Tibial nerve (tissue), 4 donors: ENCODE data around the gene PSG6. TPM values are rescaled to one million over a fixed set of nuclear protein-coding genes. Genes with fewer than 3 reads are reported as not detected.
"Not testable (repeated sequence)": the region's sequence is repeated elsewhere in the genome, so short reads cannot be mapped to it uniquely, and the experiment has no call there.

Source experiments
- DNase-seq, 2 donors: peaks; one replicate each; pipeline ENCODE4 v3.0.0-alpha.2; 2019; ENCODE audit warnings: low spot score in 2 of 2
- H3K27ac ChIP-seq, 4 donors: fragments of 200-600 bp; sonication (generic) in 3 of 4; one replicate each; pipeline ENCODE4 v1.5.1; 2017 to 2019; ENCODE audit warnings: mild to moderate bottlenecking in 1 of 4
- H3K27me3 ChIP-seq, 2 donors: fragments of 200-600 bp; sonication (generic) in 1 of 2; one replicate each; pipeline versions ENCODE4 v1.5.1 to v1.6.0; 2017 to 2019
- H3K36me3 ChIP-seq, 3 donors: fragments of 200-600 bp; sonication (generic); one replicate each; pipeline ENCODE4 v1.5.1; 2018 to 2019
- H3K4me1 ChIP-seq, 4 donors: fragments of 200-600 bp; sonication (generic) in 3 of 4; one replicate each; pipeline ENCODE4 v1.5.1; 2017 to 2019
- H3K4me3 ChIP-seq, 4 donors: fragments of 200-600 bp; sonication (generic) in 3 of 4; one replicate each; pipeline ENCODE4 v1.5.1; 2017 to 2019; ENCODE audit warnings: mild to moderate bottlenecking in 1 of 4, moderate library complexity in 1 of 4
- H3K9me3 ChIP-seq, 4 donors: fragments of 200-600 bp; sonication (generic) in 3 of 4; one replicate each; pipeline ENCODE4 v1.5.1; 2017 to 2019
- EP300 ChIP-seq, 2 donors: sonication (generic); formaldehyde crosslinking; IDR thresholded peaks; one replicate each; pipeline ENCODE4 v1.6.1; 2017; ENCODE audit warnings: antibody characterized with exemption in 2 of 2, mild to moderate bottlenecking in 1 of 2
- POLR2A ChIP-seq, 2 donors: fragments of 450-650 bp; IDR thresholded peaks; one replicate each; pipeline ENCODE4 v1.6.1; 2017; ENCODE audit warnings: antibody characterized with exemption in 2 of 2, mild to moderate bottlenecking in 2 of 2, moderate library complexity in 2 of 2
- WGBS, 2 donors: methylation state at CpG; one replicate each; pipeline ENCODE4 v1.1.5; 2018; 5-methylcytosine and 5-hydroxymethylcytosine counted together
- total RNA-seq, 4 donors: library from RNA; depleted of rRNA; stranded (reverse); fragments of >200 nt; gene quantifications; one replicate each; pipeline ENCODE4 v1.1.0, GENCODE V29; 2016
- TF ChIP-seq, protein P1 (sequence below), 5 experiments: fragments of 200-600 bp in 3 of 5; fragments of 450-650 bp in 2 of 5; sonication (generic) in 3 of 5; IDR thresholded peaks; one replicate each; pipeline ENCODE4 v1.5.1; 2016 to 2019; ENCODE audit warnings: antibody characterized with exemption in 5 of 5, mild to moderate bottlenecking in 3 of 5, moderate library complexity in 2 of 5

The PSG6 gene
- total RNA-seq = not detected

DNA sequence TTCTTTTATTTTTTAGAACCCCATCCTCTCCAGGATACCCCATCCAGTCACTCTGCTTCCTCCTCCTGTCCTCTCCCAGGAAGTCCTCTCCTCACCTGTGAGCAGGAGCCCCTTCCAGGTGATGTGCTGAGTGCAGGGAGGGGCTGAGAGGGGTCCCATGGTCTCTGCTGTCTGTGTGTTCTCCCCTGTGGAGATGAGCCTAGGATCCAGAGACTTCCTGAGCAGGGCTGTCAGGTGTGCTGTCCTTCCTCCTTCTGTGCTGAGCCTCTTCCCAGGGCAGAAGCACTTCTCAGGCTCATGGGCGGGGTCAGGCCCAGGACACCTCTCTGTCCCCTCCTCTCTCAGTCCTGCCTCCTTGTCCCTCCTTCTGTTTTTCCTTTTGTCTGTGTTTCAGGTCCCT lies at the start of gene PSG6:
Gene PSG6, minus strand, starts transcription at position 261 of the 400 bp plus-strand sequence. Its CDS starts 102 bp downstream, at position 159.
- H3K4me3 ChIP-seq, DNase-seq, H3K9me3 ChIP-seq, H3K36me3 ChIP-seq, H3K27ac ChIP-seq, H3K27me3 ChIP-seq, H3K4me1 ChIP-seq: not testable (repeated sequence)
- 14 to 63% methylated on average over 1 of the region's 1 CpG for WGBS, 2 donors

DNA sequence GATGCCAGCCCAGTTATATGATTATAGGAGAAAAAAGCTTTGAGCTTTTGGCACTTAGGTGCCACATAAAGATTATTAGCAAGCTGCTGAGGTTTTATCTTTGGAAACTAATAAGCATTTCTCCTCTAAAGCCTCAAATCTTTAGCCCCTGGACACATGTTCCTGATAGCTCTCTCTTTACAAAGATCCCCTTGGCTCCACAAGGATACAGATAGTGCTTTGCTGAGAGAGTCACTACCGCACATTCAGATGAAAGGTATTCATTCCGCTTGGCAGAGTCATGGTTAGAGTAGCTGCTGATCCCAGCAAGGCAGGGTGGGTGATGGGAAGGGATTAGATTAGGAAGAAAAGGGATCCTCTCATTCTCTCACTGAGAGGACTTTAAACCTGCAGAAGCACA lies 47.5 kb upstream of the PSG6 start:
- TF ChIP-seq, protein P1, sequence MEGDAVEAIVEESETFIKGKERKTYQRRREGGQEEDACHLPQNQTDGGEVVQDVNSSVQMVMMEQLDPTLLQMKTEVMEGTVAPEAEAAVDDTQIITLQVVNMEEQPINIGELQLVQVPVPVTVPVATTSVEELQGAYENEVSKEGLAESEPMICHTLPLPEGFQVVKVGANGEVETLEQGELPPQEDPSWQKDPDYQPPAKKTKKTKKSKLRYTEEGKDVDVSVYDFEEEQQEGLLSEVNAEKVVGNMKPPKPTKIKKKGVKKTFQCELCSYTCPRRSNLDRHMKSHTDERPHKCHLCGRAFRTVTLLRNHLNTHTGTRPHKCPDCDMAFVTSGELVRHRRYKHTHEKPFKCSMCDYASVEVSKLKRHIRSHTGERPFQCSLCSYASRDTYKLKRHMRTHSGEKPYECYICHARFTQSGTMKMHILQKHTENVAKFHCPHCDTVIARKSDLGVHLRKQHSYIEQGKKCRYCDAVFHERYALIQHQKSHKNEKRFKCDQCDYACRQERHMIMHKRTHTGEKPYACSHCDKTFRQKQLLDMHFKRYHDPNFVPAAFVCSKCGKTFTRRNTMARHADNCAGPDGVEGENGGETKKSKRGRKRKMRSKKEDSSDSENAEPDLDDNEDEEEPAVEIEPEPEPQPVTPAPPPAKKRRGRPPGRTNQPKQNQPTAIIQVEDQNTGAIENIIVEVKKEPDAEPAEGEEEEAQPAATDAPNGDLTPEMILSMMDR (IDR thresholded peaks at IDR 0.05) = no peak
- TF ChIP-seq EP300 (IDR thresholded peaks at IDR 0.05) (no peak), POLR2A (IDR thresholded peaks at IDR 0.05) (no peak)
- Histone ChIP-seq H3K4me1 (no peaks in the 10 kb centered on the region), H3K36me3 (no peaks in the 10 kb centered on the region), H3K27ac (no peak overlapping the region), H3K9me3 (no peaks in the 10 kb centered on the region), H3K27me3 (no peaks in the 10 kb centered on the region), H3K4me3 (no peak overlapping the region)
- no peak for DNase-seq
- WGBS, 2 donors = 86 to 87% methylated on average over 2 of the region's 2 CpGs

DNA sequence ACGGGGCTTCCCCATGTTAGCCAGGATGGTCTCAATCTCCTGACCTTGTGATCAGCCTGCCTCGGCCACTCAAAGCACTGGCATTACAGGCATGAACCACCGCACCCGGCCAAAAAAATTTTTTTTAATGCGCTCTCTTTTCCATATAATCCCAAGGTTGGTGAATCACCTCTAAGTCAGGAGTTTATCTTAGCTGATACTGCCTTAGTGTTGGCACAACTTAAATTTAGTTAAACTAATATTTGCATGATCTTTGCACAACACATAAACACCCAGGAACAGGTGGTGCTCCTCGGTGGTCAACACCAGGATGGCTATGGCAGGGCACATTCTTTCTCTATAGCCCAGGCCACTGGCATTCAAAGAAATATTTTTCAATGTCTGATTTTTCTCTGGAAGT lies 43.4 kb upstream of the PSG6 start:
- Histone ChIP-seq H3K4me3 (no peak overlapping the region), H3K36me3 (no peaks in the 10 kb centered on the region), H3K4me1 (no peaks in the 10 kb centered on the region), H3K9me3 (no peaks in the 10 kb centered on the region), H3K27me3 (no peaks in the 10 kb centered on the region), H3K27ac (no peak overlapping the region)
- no peak for DNase-seq
- 83 to 85% methylated on average over 6 of the region's 6 CpGs for WGBS, 2 donors
- TF ChIP-seq, protein P1 (IDR thresholded peaks at IDR 0.05) = no peak
- TF ChIP-seq EP300 (IDR thresholded peaks at IDR 0.05) = no peak
- no peak for TF ChIP-seq POLR2A (IDR thresholded peaks at IDR 0.05)

DNA sequence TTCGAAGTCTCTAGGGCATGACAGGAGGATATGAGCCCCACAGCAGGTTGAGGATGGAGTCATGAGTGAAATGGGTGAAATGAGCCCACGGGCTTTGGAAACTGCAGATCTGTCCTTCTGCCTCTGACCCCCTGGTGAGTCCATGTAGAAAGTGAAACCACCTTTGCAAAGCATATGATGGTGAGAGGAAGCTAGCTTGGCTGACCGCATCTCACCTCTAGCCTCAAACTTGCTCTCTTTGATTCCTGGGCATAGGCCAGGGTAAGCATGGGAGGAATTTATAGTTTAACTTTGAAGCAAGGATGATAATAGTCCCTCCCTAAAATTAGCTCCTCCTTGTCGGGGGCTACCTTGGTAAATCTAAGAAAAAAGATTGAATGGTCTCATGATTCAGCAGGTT lies 34.4 kb upstream of the PSG6 start:
- 58 to 77% methylated on average over 4 of the region's 4 CpGs for WGBS, 2 donors

GRCh38 chr19:42951476-42951875 lies 33.8 kb upstream of the PSG6 start:
- 73 to 81% methylated on average over 2 of the region's 2 CpGs for WGBS, 2 donors
- not testable (repeated sequence) for H3K36me3 ChIP-seq, DNase-seq

More for the DNA sequence above, 34.4 kb upstream of the PSG6 start:
- H3K36me3 ChIP-seq, H3K27ac ChIP-seq, DNase-seq, H3K4me1 ChIP-seq, H3K27me3 ChIP-seq, H3K4me3 ChIP-seq, H3K9me3 ChIP-seq: not testable (repeated sequence)

DNA sequence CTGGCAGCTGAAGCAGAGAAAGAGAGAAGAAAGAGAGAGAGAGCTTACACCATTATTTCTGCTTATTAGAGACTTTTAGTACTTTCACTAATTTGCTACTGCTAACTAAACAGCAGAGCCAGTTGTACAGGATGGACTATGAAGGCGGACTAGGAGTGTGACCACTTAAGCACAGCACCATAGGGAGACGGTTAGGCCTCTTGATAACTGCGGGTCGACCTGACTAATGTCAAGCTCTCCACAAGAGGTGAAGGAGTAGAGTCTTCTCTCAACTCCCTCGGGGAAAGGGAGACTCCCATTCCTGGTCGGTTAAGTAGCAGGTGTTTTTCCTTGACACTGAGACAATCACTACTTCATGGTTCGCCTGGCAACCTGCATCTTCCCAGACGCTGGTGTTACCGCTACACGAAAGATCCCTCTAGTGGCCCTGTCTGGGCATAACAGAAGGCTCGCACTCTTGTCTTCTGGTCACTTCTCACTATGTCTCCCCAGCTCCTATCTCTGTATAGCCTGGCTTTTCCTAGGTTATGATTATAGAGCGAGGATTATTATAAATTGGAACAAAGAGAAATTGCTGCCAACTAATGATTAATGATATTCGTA lies 24.6 kb upstream of the PSG6 start:
- H3K4me1 ChIP-seq = no peaks in the 10 kb centered on the region
- no peak for TF ChIP-seq EP300 (IDR thresholded peaks at IDR 0.05)
- no peak for TF ChIP-seq POLR2A (IDR thresholded peaks at IDR 0.05)
- TF ChIP-seq, protein P1 (IDR thresholded peaks at IDR 0.05) = no peak
- 36 to 42% methylated on average over 13 of the region's 13 CpGs for WGBS, 2 donors
- no peak for DNase-seq
- no peak overlapping the region for H3K27ac ChIP-seq
- H3K4me3 ChIP-seq = no peak overlapping the region
- no peaks in the 10 kb centered on the region for H3K27me3 ChIP-seq
- H3K36me3 ChIP-seq = no peaks in the 10 kb centered on the region
- H3K9me3 ChIP-seq = no peaks in the 10 kb centered on the region

More at GRCh38 chr19:42951476-42951875, 33.8 kb upstream of the PSG6 start:
- not testable (repeated sequence) for H3K27me3 ChIP-seq, H3K9me3 ChIP-seq, H3K4me1 ChIP-seq, H3K27ac ChIP-seq, H3K4me3 ChIP-seq

DNA sequence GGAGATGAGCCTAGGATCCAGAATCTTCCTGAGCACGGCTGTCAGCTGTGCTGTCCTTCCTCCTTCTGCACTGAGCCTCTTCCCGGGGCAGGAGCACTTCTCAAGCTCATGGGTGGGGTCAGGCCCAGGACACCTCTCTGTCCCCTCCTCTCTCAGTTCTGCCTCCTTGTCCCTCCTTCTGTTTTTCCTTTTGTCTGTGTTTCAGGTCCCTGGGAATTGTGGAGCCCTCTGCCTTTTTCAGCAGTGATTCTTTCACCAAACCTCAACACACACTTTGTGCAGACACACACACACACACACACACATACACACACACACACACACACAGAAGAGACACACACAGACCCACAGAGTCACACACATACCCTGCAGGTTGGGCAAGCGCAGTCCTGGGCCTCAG lies 19.4 kb upstream of the PSG6 start, which contains the start of gene PSG7:
Gene PSG7, minus strand, starts transcription at position 101 of the 400 bp plus-strand sequence. CDS start 131 bp downstream, outside the sequence.
- not testable (repeated sequence) for H3K4me1 ChIP-seq, H3K9me3 ChIP-seq, H3K27ac ChIP-seq, DNase-seq, H3K27me3 ChIP-seq, H3K36me3 ChIP-seq, H3K4me3 ChIP-seq
- WGBS, 2 donors = 82 to 86% methylated on average over 3 of the region's 3 CpGs

DNA sequence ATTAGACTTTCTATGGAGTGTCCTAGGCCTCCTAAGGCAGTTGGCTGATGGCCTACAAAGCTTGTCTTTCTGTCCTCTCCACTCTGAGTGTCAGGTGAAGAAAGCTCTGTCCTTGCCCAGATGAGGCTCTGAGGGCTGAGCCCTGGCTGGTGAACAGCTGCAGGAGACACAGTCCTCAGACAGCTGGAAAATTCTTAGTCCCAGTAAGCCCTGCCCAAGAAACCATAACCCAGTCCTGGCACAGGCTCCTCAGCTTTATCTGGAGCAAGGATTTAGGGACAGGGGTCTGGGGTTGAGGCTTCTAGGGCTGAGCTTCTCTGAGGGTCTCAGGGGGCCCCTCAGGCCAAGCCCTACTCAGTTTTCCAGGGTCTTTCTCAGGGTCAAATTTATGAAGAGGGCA lies 17.0 kb upstream of the PSG6 start:
- H3K4me3 ChIP-seq, H3K9me3 ChIP-seq, H3K4me1 ChIP-seq, H3K36me3 ChIP-seq, H3K27me3 ChIP-seq, DNase-seq, H3K27ac ChIP-seq: not testable (repeated sequence)

DNA sequence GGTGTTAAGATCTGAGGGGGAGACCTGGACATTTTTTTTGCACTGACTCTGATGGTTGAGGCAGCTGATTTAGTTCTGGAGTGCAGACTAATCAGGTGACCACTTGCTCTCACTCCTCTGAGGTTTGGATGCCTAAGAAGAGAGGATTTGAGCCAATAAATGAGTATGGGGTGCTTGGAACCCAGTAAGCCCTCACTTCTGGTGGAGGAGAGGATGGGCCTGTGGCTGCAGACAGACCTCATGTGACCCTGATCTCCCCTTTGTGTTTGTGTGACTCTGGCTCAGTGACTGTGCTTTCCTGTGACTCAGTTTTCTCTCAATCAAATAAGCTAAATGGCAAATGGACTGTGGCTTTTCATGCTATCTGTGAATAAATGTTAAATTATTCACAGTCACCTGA lies 16.5 kb upstream of the PSG6 start:
- not testable (repeated sequence) for H3K9me3 ChIP-seq, DNase-seq, H3K4me1 ChIP-seq, H3K36me3 ChIP-seq, H3K27me3 ChIP-seq, H3K27ac ChIP-seq, H3K4me3 ChIP-seq

GRCh38 chr19:42933412-42933811 lies 15.7 kb upstream of the PSG6 start:
- not testable (repeated sequence) for H3K4me3 ChIP-seq, H3K27me3 ChIP-seq, H3K9me3 ChIP-seq, H3K27ac ChIP-seq, H3K36me3 ChIP-seq, DNase-seq, H3K4me1 ChIP-seq
- 76 to 77% methylated on average over 3 of the region's 3 CpGs for WGBS, 2 donors
